Jurkat, Clone E6-1 (cell line): ENCODE results near the gene IDUA. TPM values are rescaled to one million over a fixed set of nuclear protein-coding genes. Genes with fewer than 3 reads are reported as not detected.
"Not testable (repeated sequence)": the region's sequence is repeated elsewhere in the genome, so short reads cannot be mapped to it uniquely, and the experiment has no call there.

ENCODE experiments used
- DNase-seq: peaks from one replicate; pipeline ENCODE4 v3.0.0-alpha.2; 2011; ENCODE audit warnings: low read depth, low spot score
- H3K4me3 ChIP-seq: 2 replicates; pipeline ENCODE4 v1.5.1; 2011; ENCODE audit warnings: mild to moderate bottlenecking, low read length, control low read depth, moderate library complexity
- polyA plus RNA-seq: library from polyadenylated mRNA; unstranded; fragments of >200 nt; gene quantifications from one replicate; pipeline ENCODE4 v1.2.1, GENCODE V29; 2012; ENCODE audit warnings: missing spikeins; ENCODE audit not compliant: insufficient read length, insufficient read depth

Gene IDUA
- polyA plus RNA-seq, result 3.7 TPM

DNA sequence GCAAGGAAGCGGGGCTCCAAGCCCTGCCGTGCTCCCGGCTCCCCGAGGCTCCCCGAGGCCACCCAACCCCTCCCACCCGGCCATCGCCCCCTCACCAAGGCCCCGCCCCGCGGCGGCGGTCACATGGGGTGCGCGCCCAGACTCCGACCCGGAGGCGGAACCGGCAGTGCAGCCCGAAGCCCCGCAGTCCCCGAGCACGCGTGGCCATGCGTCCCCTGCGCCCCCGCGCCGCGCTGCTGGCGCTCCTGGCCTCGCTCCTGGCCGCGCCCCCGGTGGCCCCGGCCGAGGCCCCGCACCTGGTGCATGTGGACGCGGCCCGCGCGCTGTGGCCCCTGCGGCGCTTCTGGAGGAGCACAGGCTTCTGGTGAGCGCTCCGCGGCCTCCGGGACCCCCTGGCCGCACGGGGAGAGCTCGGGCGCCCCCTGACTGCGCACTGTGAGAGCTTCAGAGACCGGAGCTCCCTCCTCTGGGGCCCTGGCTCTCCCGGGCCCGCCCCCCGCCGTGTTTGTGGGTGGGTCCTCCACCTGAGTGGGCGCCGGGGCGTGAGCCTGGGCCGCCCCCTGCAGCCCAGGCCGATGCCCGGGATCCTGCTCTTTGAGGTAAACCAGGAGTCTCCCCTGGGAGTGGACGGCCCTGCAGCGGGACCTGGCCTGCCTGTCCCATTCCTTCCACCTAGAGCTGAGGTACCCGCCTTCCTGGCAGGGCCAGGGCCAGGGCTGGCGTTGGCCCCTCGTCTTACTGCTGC lies at the start of gene IDUA:
Gene IDUA (plus strand): TSS at position 166 of the 745 bp plus-strand sequence. CDS start 41 bp downstream, at position 207.
- peak within 1 kb of the TSS; percentile 56 for H3K4me3 ChIP-seq
- peak; percentile 62 for DNase-seq

DNA sequence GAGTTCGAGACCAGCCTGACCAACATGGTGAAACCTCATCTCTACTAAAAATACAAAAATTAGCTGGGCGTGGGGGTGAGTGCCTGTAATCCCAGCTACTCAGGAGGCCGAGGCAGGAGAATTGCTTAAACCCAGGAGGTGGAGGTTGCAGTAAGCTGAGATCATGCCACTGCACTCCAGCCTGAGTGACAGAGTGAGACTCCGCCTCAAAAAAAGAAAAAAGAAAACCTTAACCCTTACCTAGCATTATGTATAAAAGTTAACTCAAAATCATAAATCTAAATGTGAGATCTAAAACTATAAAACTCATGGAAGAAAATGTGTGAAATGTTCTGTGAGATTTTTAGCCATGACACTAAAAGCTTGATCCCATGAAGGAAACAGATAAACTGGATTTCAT lies 47.3 kb upstream of the IDUA start:
- DNase-seq, H3K4me3 ChIP-seq: not testable (repeated sequence)

DNA sequence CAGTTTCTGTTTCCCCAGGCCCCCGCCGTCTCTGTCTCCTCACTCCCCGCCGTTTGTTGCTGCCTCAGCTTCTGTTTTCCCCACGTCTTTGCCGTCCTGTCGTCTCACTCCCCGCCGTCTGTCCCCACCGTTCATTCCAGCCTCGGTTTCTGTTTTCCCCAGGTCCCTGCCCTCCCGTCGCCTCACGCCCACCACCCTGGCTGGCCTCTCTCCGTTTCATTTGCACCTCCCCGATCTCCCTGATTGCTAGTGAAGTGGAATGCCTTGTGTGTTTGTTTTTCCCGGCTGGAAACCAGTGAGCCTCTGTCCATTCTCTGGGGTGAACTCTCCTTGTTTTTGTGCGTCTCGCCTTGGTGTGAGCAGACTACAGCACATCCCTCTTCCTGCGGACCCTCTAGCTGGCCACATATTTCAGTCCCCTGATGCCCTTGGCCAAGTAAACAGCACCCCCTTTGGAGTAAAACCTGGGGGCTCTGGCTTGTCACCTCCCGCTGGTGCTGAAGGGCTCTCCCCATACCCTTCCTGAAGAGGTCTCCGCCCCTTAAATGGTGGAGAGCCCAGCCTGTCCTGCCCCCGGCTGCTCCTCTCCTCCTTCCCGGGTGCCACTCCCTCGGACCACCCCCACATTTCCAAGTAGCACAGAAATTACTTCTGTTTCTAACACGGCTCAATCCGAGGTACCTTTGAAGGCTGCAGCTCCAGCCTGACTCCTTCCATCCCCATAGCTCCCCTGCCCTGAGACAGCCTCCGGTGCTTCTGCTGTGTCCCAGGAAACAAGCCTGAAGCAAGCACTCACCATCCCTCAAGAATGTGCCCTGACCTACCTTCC lies 41.4 kb upstream of the IDUA start:
- DNase-seq, result no peak
- H3K4me3 ChIP-seq, result no peak overlapping the region

DNA sequence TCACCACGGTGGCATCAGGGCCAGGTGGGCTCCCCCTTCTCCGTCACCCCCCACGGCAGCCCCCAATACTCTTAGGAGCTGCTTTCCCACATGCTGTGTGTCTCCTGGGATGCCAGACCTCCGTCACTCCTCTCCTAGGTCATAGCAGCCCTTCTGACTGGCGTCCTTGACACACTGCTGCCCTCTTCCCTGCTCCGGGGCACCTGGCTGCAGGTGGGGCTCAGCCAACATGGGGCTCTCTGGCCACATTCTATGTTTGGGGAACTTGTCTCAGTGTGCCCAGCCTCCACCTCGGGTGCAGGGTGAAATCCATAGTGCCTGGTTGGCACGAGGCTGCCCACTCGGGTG lies 40.8 kb upstream of the IDUA start:
- no peak overlapping the region for H3K4me3 ChIP-seq
- DNase-seq, result no peak

DNA sequence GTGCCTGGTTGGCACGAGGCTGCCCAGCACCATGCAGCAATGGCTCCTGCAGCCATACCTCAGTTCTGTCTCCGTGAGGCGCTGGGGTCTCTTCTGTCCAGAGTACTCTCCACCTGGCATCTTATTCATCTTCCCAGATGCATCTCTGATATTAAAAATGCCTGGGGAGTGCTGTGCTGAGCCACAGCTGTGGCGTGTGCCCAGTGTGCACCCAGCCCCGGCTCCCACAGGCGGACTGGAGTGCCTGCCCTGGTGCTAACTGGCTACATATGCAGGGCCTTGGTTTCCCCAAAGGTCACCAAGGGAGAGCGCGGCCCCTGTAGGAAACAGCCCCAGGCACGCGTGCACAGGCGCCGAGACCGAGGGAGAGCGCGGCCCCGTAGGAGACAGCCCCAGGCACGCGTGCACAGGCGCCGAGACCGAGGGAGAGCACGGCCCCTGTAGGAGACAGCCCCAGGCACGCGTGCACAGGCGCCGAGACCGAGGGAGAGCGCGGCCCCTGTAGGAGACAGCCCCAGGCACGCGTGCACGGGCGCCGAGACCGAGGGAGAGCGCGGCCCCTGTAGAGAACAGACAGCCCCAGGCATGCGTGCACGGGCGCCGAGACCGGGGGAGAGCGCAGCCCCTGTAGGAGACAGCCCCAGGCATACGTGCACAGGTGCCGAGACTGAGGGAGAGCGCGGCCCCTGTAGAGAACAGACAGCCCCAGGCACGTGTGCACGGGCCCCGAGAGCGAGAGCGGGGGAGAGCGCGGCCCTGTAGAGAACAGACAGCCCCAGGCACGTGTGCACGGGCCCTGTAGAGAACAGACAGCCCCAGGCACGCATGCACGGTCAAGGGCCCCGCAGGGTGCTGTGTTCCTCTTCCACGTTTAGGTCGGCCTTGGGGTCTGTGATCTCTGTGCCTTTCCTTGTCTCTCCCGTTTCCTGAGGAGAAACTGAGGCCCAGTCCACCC lies 40.0 kb upstream of the IDUA start:
- no peak overlapping the region for H3K4me3 ChIP-seq
- no peak for DNase-seq

DNA sequence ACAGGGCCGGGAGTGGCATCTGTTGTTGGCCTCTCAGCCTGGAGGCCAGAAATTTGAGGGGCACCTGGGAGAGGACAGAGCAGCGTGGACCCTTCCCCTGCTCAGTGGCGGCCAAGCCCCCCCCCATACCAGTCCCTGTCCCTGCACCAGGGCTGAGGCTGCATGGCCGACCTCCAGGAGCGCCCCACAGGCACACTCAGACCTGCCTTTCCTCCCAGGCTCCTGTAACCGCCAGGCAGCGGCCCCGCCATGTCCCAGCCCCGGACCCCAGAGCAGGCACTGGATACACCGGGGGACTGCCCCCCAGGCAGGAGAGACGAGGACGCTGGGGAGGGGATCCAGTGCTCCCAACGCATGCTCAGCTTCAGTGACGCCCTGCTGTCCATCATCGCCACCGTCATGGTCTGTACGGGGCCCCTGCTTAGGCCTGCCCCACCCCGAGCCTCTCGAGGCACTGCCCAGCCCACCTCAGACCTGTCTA lies 39.3 kb upstream of the IDUA start:
- DNase-seq, result no peak
- no peak overlapping the region for H3K4me3 ChIP-seq

DNA sequence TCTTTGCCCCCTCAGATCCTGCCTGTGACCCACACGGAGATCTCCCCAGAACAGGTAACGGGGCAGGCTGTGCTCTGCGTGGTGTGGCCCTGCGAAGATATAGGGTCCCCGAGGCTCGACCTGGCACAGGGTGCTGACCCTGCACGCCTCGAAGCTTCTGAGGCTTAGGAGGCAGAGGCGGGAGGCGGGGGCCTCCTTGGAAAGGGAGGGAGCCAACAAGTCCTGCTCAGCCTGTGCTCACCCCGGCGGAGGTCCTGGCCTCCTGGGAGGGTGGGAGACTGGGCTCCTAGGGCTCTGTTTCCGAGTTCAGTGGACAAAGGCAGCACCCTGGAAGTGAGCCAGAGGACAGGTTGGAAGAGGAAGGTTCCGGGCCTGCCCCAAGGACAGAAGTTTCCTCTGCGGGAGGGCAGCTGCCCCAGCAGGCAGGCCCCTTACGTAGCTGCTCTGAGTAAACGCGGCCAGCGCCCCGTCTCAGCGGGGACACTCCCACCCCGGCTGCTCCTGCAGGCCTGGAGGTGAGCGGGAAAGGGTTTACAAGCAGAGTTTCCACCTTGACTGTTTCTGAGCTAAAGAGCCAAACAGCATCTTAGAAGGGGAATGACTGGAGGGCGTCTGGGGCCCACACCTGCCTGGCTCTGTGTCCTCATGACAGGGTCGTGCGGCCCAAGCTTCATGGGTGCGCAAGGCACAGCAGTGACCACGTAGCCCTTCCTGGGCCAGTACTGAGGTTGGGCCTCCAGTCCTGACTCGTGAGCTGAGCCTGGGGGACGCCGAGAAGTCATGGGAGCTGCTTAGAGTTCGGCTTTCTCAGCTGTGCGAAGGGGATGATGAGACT lies 38.5 kb upstream of the IDUA start:
- DNase-seq, result no peak
- no peak overlapping the region for H3K4me3 ChIP-seq

DNA sequence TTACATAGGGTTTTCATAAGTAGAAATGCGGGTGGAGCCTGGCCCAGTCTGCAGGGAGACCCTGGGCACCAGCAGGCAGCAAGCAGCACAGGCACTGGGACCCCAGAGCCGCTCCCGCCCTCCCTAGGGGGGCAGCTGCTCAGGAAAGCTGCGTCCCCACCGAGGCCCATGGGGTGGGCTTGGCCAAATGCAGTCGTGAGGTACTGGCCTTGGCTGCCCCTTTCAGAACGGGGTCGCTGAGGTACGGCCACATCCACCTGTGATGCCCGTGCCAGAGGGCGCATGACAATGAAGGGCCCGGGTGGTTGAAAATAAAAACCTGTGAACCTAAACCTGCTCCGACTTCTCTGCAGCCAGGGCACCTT lies 37.9 kb upstream of the IDUA start:
- DNase-seq, result no peak
- no peak overlapping the region for H3K4me3 ChIP-seq

DNA sequence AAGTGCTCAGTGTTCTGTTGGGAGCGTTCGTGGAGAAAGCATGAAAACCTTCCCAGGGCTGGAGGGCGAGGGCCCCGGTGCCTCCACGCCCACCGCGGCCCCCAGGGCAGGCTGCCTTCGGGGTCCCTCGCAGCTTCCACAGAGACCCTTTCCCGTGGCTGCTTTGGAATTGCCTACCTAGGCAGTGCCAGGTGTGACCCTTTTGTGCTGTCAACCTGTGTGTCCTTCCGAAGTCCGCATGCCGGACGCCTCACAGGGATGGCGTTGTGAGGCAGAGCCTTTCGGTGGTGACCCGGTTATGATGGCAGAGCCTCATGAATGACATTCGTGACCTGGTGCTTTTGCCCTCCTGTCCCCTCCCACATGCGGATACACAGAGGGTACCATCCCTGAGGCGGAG lies 37.2 kb upstream of the IDUA start:
- no peak for DNase-seq
- H3K4me3 ChIP-seq, result no peak overlapping the region

DNA sequence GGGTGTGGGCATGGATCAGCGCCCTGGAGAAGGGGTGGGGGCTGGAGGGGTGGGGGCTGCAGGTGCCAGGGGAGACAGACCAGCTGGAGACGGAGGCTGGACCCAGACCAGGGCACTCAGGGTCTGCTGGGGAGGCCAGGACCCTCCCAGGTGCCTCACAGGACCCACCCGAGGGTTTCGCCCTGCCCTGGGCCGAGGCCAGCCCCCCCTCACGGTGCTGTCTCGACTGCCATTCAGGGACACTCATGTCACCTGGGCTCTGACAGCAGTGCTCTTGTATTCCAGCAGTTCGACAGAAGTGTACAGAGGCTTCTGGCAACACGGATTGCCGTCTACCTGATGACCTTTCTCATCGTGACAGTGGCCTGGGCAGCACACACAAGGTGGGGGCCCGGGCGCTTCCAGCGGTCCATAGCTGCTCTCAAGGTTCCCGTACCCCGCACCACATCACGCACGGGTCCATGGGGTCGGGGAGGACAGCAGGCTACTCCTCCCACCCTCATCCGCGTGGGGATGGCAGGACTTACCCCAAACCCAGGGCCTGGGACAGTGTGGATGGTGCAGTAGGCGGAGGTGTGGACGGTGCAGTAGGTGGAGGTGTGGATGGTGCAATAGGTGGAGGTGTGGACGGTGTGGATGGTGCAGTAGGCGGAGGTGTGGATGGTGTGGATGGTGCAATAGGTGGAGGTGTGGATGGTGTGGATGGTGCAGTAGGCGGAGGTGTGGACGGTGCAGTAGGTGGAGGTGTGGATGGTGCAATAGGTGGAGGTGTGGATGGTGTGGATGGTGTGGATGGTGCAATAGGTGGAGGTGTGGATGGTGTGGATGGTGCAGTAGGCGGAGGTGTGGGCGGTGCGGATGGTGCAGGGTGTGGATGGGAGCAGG lies 36.5 kb upstream of the IDUA start:
- H3K4me3 ChIP-seq, result no peak overlapping the region
- no peak for DNase-seq

DNA sequence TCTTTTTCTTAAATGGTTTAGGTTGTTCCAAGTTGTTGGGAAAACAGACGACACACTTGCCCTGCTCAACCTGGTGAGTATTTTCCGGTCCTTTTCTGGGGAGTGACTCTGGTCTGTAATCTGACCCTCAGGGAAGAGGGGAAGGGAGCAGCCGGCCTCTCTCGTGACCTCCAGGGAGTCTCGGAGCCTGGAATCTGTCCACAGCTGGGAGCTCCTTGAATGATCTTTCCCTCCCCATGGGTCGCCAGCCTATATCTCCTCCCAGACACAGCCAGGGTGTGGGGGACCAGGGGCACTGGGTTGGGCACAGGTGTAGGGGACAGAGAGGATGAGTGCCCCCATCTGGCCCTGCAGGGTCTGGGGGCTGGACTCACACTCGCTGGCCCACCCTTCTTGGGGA lies 35.7 kb upstream of the IDUA start:
- DNase-seq, result no peak
- no peak overlapping the region for H3K4me3 ChIP-seq

DNA sequence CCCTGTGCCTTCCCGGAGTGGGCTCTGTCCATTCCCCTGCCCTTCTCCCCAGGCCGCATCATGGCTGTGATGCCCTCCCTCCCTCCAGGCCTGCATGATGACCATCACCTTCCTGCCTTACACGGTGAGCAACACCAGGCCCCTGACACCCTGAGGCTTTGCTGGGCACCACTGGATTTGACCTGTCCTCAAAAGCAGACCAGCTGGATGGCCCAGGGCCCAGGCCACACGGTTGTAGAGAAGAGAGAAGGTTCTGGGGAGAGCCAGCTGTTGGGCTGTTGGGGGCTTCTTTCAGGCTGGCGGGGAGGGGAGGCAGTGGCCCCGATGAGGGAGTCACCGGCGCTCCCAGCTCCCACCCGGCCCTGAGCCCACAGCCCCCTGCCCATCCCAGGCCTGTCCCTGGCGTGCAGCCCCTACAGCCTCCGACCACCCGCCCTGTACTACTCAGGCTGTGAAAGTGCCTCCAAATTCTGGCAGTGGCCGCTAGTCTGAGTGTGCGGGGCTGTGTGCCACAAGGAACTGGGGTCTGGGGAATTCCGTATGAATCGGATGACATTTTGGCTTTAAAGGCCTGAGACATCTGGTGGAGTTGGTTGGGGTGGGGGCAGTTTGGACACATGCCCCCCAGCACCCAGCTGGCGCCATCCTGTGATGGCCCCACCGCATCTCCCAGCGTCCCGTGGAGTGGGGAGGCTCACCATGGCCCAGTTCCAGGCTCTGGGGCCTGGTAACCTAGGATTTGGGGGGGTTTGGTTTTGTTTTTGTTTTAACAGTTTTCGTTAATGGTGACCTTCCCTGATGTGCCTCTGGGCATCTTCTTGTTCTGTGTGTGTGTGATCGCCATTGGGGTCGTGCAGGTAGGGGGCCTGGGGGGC lies 35.0 kb upstream of the IDUA start:
- no peak overlapping the region for H3K4me3 ChIP-seq
- DNase-seq, result no peak

DNA sequence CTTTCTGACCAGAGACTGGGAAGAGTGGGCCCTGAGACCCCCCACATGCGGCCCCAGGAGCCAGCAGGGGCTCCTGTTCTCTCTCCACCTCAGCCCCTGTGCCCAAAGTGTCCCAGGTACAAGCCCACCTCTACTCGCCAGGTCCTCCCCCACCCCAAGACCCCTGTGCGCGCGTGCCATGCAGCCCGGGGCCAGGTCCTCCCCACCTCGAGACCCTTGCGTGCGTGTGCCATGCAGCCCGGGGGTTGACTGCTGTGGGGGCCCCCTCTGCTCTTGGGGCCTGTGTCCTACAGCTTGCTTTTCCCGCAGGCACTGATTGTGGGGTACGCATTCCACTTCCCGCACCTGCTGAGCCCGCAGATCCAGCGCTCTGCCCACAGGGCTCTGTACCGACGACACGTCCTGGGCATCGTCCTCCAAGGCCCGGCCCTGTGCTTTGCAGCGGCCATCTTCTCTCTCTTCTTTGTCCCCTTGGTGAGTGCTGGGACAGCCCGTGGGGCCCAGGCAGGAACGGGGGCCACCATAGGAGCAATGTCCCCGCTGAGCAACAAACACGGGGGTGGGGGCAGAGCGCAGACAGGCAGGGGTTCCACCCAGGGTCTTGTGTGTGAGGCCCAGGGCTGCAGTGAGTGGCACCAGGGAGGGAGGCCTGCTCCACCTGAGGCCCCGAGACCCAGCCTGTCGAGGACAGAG lies 33.8 kb upstream of the IDUA start:
- DNase-seq, result no peak
- H3K4me3 ChIP-seq, result no peak overlapping the region

DNA sequence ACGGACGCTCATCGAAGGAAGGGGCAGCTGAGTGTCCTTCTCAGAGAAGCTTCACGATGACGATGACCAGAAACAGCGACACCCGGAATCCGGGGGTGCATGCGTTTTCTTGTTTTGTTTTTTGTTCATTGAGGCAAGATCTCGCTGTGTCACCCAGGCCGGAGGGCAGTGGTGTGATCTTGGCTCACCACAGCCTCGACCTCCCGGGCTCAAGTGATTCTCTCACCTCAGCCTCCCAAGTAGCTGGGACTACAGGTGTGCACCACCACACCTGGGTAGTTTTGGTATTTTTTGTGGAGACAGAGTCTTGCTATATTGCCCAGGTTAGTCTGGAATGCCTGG lies 33.3 kb upstream of the IDUA start:
- DNase-seq, result no peak
- H3K4me3 ChIP-seq, result no peak overlapping the region

DNA sequence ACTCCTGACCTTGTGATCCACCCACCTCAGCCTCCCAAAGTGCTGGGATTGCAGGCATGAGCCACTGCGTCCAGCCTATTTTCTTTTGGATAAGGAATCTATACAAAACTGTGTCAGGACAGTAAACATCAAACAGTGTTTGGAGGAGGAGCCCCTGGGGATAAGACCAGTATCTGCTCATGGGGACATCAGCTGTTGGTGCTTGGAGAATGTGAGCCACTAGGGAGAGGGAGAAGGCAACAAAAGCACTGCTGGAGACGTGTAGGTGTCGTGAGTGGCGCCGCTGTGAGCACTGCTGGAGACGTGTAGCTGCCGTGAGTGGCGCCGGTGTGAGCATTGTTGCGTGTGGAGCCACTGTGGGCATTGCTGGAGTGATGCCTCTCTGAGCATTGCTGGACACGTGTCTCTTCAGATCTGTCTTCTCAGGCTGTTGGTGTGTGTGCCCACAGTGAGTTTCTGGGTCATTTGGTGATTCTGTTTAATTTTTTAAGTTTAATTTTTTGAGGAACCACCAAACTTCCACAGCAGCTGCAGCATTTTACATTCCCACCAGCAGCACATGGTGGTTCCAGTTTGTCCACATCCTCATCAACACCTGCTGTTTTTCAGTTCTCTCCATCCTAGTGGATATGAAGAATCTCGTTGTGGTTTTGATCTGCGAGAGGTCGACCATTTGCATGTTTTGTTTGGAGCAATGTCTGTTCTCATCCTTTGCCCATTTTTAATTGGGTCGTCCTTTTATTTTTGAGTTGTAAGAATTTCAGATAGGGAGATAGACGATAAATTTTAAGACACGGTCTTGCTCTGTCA lies 32.4 kb upstream of the IDUA start:
- DNase-seq, result no peak
- H3K4me3 ChIP-seq, result no peak overlapping the region
